ENCODE data around the gene SYT17.

Gene SYT17

GRCh38 chr16:19167710-19168370, at the start of gene SYT17:
SYT17 (plus strand) TSS chr16:19168240; CDS start chr16:19168647, 407 bp downstream.
- DNase-seq, result peak; percentile 40

GRCh38 chr16:19118938-19119431, 49.1 kb upstream of the SYT17 start:
- peak; percentile 88 for DNase-seq

- DNase-seq, result peak; percentile 84
Measured at GRCh38 chr16:19119564-19119963, 48.5 kb upstream of the SYT17 start.

- DNase-seq, result no peak
Measured at GRCh38 chr16:19123535-19124178, 44.4 kb upstream of the SYT17 start.

GRCh38 chr16:19126300-19126699, 41.7 kb upstream of the SYT17 start:
- no peak for DNase-seq

GRCh38 chr16:19127205-19127604, 40.8 kb upstream of the SYT17 start:
- DNase-seq, result no peak

- DNase-seq, result no peak
Measured at GRCh38 chr16:19127674-19128131, 40.3 kb upstream of the SYT17 start.

- no peak for DNase-seq
Measured at GRCh38 chr16:19128454-19129200, 39.4 kb upstream of the SYT17 start.

- no peak for DNase-seq
Measured at GRCh38 chr16:19130385-19130784, 37.7 kb upstream of the SYT17 start.

GRCh38 chr16:19130852-19131824, 36.9 kb upstream of the SYT17 start:
- DNase-seq, result peak; percentile 83

GRCh38 chr16:19131825-19132218, 36.2 kb upstream of the SYT17 start:
- no peak for DNase-seq

- DNase-seq, result no peak
Measured at GRCh38 chr16:19132255-19132654, 35.8 kb upstream of the SYT17 start.

GRCh38 chr16:19132898-19133297, 35.1 kb upstream of the SYT17 start:
- DNase-seq, result no peak

GRCh38 chr16:19133600-19133999, 34.4 kb upstream of the SYT17 start:
- DNase-seq, result no peak

- DNase-seq, result no peak
Measured at GRCh38 chr16:19135201-19135842, 32.7 kb upstream of the SYT17 start.

- peak; percentile 25 for DNase-seq
Measured at GRCh38 chr16:19135896-19136438, 32.1 kb upstream of the SYT17 start.

- peak; percentile 43 for DNase-seq
Measured at GRCh38 chr16:19136549-19137196, 31.4 kb upstream of the SYT17 start.

GRCh38 chr16:19137201-19138128, 30.6 kb upstream of the SYT17 start:
- DNase-seq, result peak; percentile 40

GRCh38 chr16:19138601-19139000, 29.4 kb upstream of the SYT17 start:
- peak; percentile 66 for DNase-seq
